GM23338 (cell line): Measurements from ENCODE around the gene AFF2.

Experiments
- CREB1 ChIP-seq: fragments of 250-450 bp; sonication (Bioruptor Pico); IDR thresholded peaks from 2 replicates; pipeline ENCODE4 v1.5.0; 2020; ENCODE audit warnings: low read depth, mild to moderate bottlenecking, moderate library complexity
- EZH2 ChIP-seq: fragments of 200-600 bp; sonication (generic); IDR thresholded peaks from one replicate; pipeline ENCODE4 v1.8.0; 2017; ENCODE audit warnings: antibody characterized with exemption, mild to moderate bottlenecking, low read depth; ENCODE audit not compliant: unreplicated experiment
- EZH2phosphoT487 ChIP-seq: fragments of 200-600 bp; sonication (generic); IDR thresholded peaks from one replicate; pipeline ENCODE4 v1.8.1; 2018; ENCODE audit warnings: antibody characterized with exemption; ENCODE audit not compliant: unreplicated experiment
- POLR2AphosphoS5 ChIP-seq: IDR thresholded peaks from 2 replicates; pipeline ENCODE4 v1.6.1; 2016; ENCODE audit warnings: antibody characterized with exemption, low read depth
- STAT1 ChIP-seq: IDR thresholded peaks from one replicate; pipeline ENCODE4 v1.6.1; 2016; ENCODE audit warnings: antibody characterized with exemption; ENCODE audit not compliant: unreplicated experiment
- ZNF331 ChIP-seq: fragments of 250-450 bp; sonication (Bioruptor Pico); IDR thresholded peaks from 2 replicates; pipeline ENCODE4 v1.5.0; 2020; ENCODE audit warnings: low read depth, mild to moderate bottlenecking, moderate library complexity
- TF ChIP-seq, protein P1 (sequence below), 2 experiments: fragments of 200-600 bp in 1 of 2; sonication (generic) in 1 of 2; conservative IDR thresholded peaks; 2 replicates each; pipeline versions ENCODE4 v1.5.1 to v1.6.1; 2016 to 2017; ENCODE audit warnings: antibody characterized with exemption in 2 of 2, low read depth in 2 of 2, mild to moderate bottlenecking in 2 of 2, moderate library complexity in 1 of 2
- TF ChIP-seq, protein P2 (sequence below): IDR thresholded peaks from one replicate; pipeline ENCODE4 v1.6.1; 2018; ENCODE audit warnings: antibody characterized with exemption; ENCODE audit not compliant: unreplicated experiment

GRCh38 chrX:148555571-148556243 is 55.3 kb downstream of the AFF2 start:
- TF ChIP-seq, protein P1, sequence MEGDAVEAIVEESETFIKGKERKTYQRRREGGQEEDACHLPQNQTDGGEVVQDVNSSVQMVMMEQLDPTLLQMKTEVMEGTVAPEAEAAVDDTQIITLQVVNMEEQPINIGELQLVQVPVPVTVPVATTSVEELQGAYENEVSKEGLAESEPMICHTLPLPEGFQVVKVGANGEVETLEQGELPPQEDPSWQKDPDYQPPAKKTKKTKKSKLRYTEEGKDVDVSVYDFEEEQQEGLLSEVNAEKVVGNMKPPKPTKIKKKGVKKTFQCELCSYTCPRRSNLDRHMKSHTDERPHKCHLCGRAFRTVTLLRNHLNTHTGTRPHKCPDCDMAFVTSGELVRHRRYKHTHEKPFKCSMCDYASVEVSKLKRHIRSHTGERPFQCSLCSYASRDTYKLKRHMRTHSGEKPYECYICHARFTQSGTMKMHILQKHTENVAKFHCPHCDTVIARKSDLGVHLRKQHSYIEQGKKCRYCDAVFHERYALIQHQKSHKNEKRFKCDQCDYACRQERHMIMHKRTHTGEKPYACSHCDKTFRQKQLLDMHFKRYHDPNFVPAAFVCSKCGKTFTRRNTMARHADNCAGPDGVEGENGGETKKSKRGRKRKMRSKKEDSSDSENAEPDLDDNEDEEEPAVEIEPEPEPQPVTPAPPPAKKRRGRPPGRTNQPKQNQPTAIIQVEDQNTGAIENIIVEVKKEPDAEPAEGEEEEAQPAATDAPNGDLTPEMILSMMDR (conservative IDR thresholded peaks at IDR 0.05; ENCODE audit: low read depth in 2 of 2) = no peak
- TF ChIP-seq EZH2phosphoT487 = no peak
- TF ChIP-seq, protein P2, sequence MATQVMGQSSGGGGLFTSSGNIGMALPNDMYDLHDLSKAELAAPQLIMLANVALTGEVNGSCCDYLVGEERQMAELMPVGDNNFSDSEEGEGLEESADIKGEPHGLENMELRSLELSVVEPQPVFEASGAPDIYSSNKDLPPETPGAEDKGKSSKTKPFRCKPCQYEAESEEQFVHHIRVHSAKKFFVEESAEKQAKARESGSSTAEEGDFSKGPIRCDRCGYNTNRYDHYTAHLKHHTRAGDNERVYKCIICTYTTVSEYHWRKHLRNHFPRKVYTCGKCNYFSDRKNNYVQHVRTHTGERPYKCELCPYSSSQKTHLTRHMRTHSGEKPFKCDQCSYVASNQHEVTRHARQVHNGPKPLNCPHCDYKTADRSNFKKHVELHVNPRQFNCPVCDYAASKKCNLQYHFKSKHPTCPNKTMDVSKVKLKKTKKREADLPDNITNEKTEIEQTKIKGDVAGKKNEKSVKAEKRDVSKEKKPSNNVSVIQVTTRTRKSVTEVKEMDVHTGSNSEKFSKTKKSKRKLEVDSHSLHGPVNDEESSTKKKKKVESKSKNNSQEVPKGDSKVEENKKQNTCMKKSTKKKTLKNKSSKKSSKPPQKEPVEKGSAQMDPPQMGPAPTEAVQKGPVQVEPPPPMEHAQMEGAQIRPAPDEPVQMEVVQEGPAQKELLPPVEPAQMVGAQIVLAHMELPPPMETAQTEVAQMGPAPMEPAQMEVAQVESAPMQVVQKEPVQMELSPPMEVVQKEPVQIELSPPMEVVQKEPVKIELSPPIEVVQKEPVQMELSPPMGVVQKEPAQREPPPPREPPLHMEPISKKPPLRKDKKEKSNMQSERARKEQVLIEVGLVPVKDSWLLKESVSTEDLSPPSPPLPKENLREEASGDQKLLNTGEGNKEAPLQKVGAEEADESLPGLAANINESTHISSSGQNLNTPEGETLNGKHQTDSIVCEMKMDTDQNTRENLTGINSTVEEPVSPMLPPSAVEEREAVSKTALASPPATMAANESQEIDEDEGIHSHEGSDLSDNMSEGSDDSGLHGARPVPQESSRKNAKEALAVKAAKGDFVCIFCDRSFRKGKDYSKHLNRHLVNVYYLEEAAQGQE = no peak
- no peak for TF ChIP-seq POLR2AphosphoS5
- TF ChIP-seq ZNF331 = no peak
- TF ChIP-seq CREB1 (CRISPR knock-in tag) = no peak
- TF ChIP-seq EZH2 = no peak
- TF ChIP-seq STAT1 = no peak
